Measurements from ENCODE around the gene FOXK2. TPM values are rescaled to one million over a fixed set of nuclear protein-coding genes. Genes with fewer than 3 reads are reported as not detected.

Gene FOXK2
- total and polyA plus RNA-seq, 4 donors: 23.4 to 59.8 (median 33.4) TPM

DNA sequence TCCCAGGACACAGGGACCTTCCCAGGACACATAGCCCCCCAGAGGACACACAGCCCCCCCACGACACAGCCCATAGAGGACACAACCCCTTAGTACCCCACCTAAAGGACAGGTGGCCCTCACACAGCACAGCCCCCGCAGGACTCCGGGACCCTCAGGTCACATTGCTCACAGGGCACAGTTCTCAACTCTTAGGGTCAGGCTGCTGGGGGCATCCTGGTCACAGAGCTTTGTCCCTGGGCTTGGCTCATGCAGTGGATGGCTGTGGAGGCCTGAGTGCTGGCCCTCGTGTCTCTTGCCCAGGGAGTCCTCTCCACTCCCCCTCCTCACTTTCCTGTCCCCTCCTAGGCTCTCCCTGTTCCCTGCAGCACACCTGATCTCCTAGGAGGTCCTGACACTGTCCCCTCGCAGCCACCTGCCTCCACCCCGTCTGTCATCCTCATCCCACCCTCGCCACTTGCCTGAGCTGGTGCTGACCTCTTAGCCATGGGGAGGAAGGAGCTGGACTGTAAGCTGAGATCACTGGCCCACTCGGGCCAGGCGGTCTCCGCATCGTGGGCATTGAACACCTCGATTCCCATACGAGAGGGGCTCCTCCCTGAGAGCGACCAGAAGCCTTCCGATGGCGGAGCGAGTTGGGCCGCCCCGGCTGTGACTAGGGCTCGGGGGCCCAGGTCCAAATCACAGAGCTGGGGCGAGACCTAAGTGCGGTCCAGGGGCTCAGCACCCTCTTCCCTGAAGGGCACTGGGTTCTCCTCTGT lies 130.1 kb downstream of the FOXK2 start:
- no peak for DNase-seq
- Histone ChIP-seq H3K4me3 (no peak overlapping the region), H3K36me3 (ENCODE audit: control insufficient read depth in 4 of 4, insufficient read depth in 4 of 4, low read length in 4 of 4) (peaks cover 0 to under 1% (median 0%) of the 10 kb centered on the region in 4 donors), H3K27me3 (ENCODE audit: control insufficient read depth in 3 of 3, insufficient read depth in 3 of 3, low read length in 2 of 3) (no peaks in the 10 kb centered on the region), H3K9ac (ENCODE audit: insufficient read depth in 1 of 2, low read length in 2 of 2) (no peak overlapping the region), H3K9me3 (ENCODE audit: control insufficient read depth in 4 of 4, insufficient read depth in 3 of 4, low read length in 3 of 4) (no peaks in the 10 kb centered on the region), H3K4me1 (ENCODE audit: control insufficient read depth in 5 of 5, insufficient read depth in 5 of 5, low read length in 5 of 5) (peaks cover 0 to 11% (median 3%) of the 10 kb centered on the region in 5 donors), H3K27ac (ENCODE audit: low read depth in 1 of 2, low read length in 1 of 2) (no peak overlapping the region)
- ATAC-seq (ENCODE audit: insufficient read depth, low FRiP score): no peak
- no peak for TF ChIP-seq CTCF (IDR thresholded peaks at IDR 0.05; ENCODE audit: control extremely low read depth, extremely low read depth)
- 89 to 93% methylated on average over 22 of the region's 22 CpGs for WGBS, 2 donors

DNA sequence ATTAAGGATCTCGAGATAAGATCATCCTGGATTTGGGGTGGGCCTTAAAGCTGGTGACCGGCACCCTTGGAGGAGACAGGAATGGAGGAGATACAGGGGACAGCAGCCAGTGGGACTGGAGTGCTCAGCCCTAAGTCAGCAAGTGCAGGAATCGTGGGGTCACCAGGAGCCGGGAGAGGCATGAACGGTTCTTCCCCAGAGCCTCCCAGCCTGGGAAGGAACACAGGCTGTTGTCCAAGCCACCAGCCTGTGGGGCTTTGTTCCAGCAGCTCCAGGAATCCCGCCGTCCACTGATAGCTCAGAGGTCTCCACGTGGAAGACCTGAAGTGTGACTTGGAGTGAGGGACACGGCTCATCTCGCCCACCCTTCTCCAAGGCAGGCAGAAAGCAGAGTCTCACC lies 131.2 kb downstream of the FOXK2 start:
- no peak overlapping the region for H3K27ac ChIP-seq (ENCODE audit: low read depth in 1 of 2, low read length in 1 of 2)
- TF ChIP-seq CTCF (IDR thresholded peaks at IDR 0.05; ENCODE audit: control extremely low read depth, extremely low read depth): no peak
- H3K4me3 ChIP-seq: no peak overlapping the region
- no peaks in the 10 kb centered on the region for H3K27me3 ChIP-seq (ENCODE audit: control insufficient read depth in 3 of 3, insufficient read depth in 3 of 3, low read length in 2 of 3)
- DNase-seq (no peak), ATAC-seq (ENCODE audit: insufficient read depth, low FRiP score) (no peak)
- no peaks in the 10 kb centered on the region for H3K9me3 ChIP-seq (ENCODE audit: control insufficient read depth in 4 of 4, insufficient read depth in 3 of 4, low read length in 3 of 4)
- H3K9ac ChIP-seq (ENCODE audit: insufficient read depth in 1 of 2, low read length in 2 of 2): no peak overlapping the region
- 79 to 91% methylated on average over 10 of the region's 10 CpGs for WGBS, 2 donors
- peaks cover 0 to 11% (median 3%) of the 10 kb centered on the region in 5 donors for H3K4me1 ChIP-seq (ENCODE audit: control insufficient read depth in 5 of 5, insufficient read depth in 5 of 5, low read length in 5 of 5)
- no peaks in the 10 kb centered on the region for H3K36me3 ChIP-seq (ENCODE audit: control insufficient read depth in 4 of 4, insufficient read depth in 4 of 4, low read length in 4 of 4)

- WGBS, 2 donors: 87 to 92% methylated on average over 30 of the region's 30 CpGs
- no peak overlapping the region for H3K9ac ChIP-seq (ENCODE audit: insufficient read depth in 1 of 2, low read length in 2 of 2)
- TF ChIP-seq CTCF (IDR thresholded peaks at IDR 0.05; ENCODE audit: control extremely low read depth, extremely low read depth): no peak
- no peaks in the 10 kb centered on the region for H3K27me3 ChIP-seq (ENCODE audit: control insufficient read depth in 3 of 3, insufficient read depth in 3 of 3, low read length in 2 of 3)
- peaks cover 0 to 3% (median 0%) of the 10 kb centered on the region in 5 donors for H3K4me1 ChIP-seq (ENCODE audit: control insufficient read depth in 5 of 5, insufficient read depth in 5 of 5, low read length in 5 of 5)
- H3K27ac ChIP-seq (ENCODE audit: low read depth in 1 of 2, low read length in 1 of 2): no peak overlapping the region
- H3K36me3 ChIP-seq (ENCODE audit: control insufficient read depth in 4 of 4, insufficient read depth in 4 of 4, low read length in 4 of 4): peaks cover 0 to 9% (median 3%) of the 10 kb centered on the region in 4 donors
- H3K9me3 ChIP-seq (ENCODE audit: control insufficient read depth in 4 of 4, insufficient read depth in 3 of 4, low read length in 3 of 4): no peaks in the 10 kb centered on the region
- no peak overlapping the region for H3K4me3 ChIP-seq
- ATAC-seq (ENCODE audit: insufficient read depth, low FRiP score) (no peak), DNase-seq (no peak)
Observed at GRCh38 chr17:82653651-82654528, 134.4 kb downstream of the FOXK2 start.

Other genes with a start within 250 kb of the FOXK2 start
- gene CSNK1D, start 246.0 kb upstream of the FOXK2 start, total RNA-seq: 100 to 1,000 TPM in 1 of 2 donors, 10 to 100 TPM in 1; 72.7 to 160 TPM
- gene CSNK1D, start 246.0 kb upstream of the FOXK2 start, polyA plus RNA-seq: 100 to 1,000 TPM; 110 to 137 TPM
- gene CD7, start 202.1 kb upstream of the FOXK2 start, total RNA-seq: 1 to 10 TPM; 2.3 to 7.0 TPM
- gene CD7, start 202.1 kb upstream of the FOXK2 start, polyA plus RNA-seq: 10 to 100 TPM in 1 of 2 donors, 1 to 10 TPM in 1; 5.3 to 10.7 TPM
- gene SECTM1, start 186.0 kb upstream of the FOXK2 start, total RNA-seq: 10 to 100 TPM; 14.7 to 38.0 TPM
- 10 to 100 TPM; 12.5 to 68.6 TPM for gene SECTM1, start 186.0 kb upstream of the FOXK2 start, polyA plus RNA-seq
- gene TEX19, start 160.5 kb upstream of the FOXK2 start, total RNA-seq: not detected
- gene TEX19, start 160.5 kb upstream of the FOXK2 start, polyA plus RNA-seq: under 1 TPM in 1 of 2 donors, not detected in 1; 0.03 TPM
- gene UTS2R, start 148.0 kb upstream of the FOXK2 start, total RNA-seq: under 1 TPM in 1 of 2 donors, not detected in 1; 0.17 TPM
- gene UTS2R, start 148.0 kb upstream of the FOXK2 start, polyA plus RNA-seq: not detected
- 10 to 100 TPM; 36.9 to 37.8 TPM for gene HEXD, start 101.4 kb upstream of the FOXK2 start, total RNA-seq
- 10 to 100 TPM; 28.4 to 57.3 TPM for gene HEXD, start 101.4 kb upstream of the FOXK2 start, polyA plus RNA-seq
- gene OGFOD3, start 101.1 kb upstream of the FOXK2 start, total RNA-seq: 10 to 100 TPM; 20.6 to 41.6 TPM
- 10 to 100 TPM; 28.2 to 31.4 TPM for gene OGFOD3, start 101.1 kb upstream of the FOXK2 start, polyA plus RNA-seq
- 100 to 1,000 TPM in 1 of 2 donors, 10 to 100 TPM in 1; 76.4 to 108 TPM for gene CYBC1, start 69.0 kb upstream of the FOXK2 start, total RNA-seq
- gene CYBC1, start 69.0 kb upstream of the FOXK2 start, polyA plus RNA-seq: 100 to 1,000 TPM in 1 of 2 donors, 10 to 100 TPM in 1; 37.4 to 144 TPM
- 10 to 100 TPM; 57.7 to 60.1 TPM for gene NARF, start 61.0 kb upstream of the FOXK2 start, total RNA-seq
- gene NARF, start 61.0 kb upstream of the FOXK2 start, polyA plus RNA-seq: 10 to 100 TPM; 54.7 to 59.8 TPM
- 10 to 100 TPM; 63.2 to 92.8 TPM for gene WDR45B, start 128.7 kb downstream of the FOXK2 start, total RNA-seq
- gene WDR45B, start 128.7 kb downstream of the FOXK2 start, polyA plus RNA-seq: 10 to 100 TPM; 39.6 to 66.7 TPM
- 10 to 100 TPM; 10.3 to 12.2 TPM for gene RAB40B, start 179.0 kb downstream of the FOXK2 start, total RNA-seq
- 1 to 10 TPM; 4.9 to 7.8 TPM for gene RAB40B, start 179.0 kb downstream of the FOXK2 start, polyA plus RNA-seq
- gene FN3KRP, start 197.0 kb downstream of the FOXK2 start, total RNA-seq: 10 to 100 TPM; 22.8 to 27.6 TPM
- 10 to 100 TPM; 17.3 to 24.4 TPM for gene FN3KRP, start 197.0 kb downstream of the FOXK2 start, polyA plus RNA-seq
- 10 to 100 TPM; 16.1 to 21.0 TPM for gene FN3K, start 215.9 kb downstream of the FOXK2 start, total RNA-seq
- 10 to 100 TPM in 1 of 2 donors, 1 to 10 TPM in 1; 5.0 to 16.6 TPM for gene FN3K, start 215.9 kb downstream of the FOXK2 start, polyA plus RNA-seq
- gene TBCD, start 232.3 kb downstream of the FOXK2 start, total RNA-seq: 100 to 1,000 TPM in 1 of 2 donors, 10 to 100 TPM in 1; 82.3 to 119 TPM
- 10 to 100 TPM; 57.6 to 98.4 TPM for gene TBCD, start 232.3 kb downstream of the FOXK2 start, polyA plus RNA-seq

All from lung (tissue), 12 donors.